H1 (cell line): ENCODE data around the gene CD276. TPM values are rescaled to one million over a fixed set of nuclear protein-coding genes. Genes with fewer than 3 reads are reported as not detected.

Experiments used
- CTCF ChIA-PET: fragments of 300-600 bp; sonication (Branson Sonifier 250); formaldehyde crosslinking; loops from one replicate; lab custom pipeline; 2021; ENCODE audit not compliant: partially characterized antibody; lab: Charles Lee
- POLR2A ChIA-PET: fragments of 300-600 bp; sonication (Branson Sonifier 250); formaldehyde crosslinking; loops from one replicate; lab custom pipeline; 2021; ENCODE audit warnings: inconsistent platforms; ENCODE audit not compliant: partially characterized antibody; lab: Charles Lee
- DNase-seq, 2 experiments: peaks; one replicate each; pipeline versions ENCODE4 v3.0.0 to v3.0.0-alpha.2; 2010 to 2022; ENCODE audit warnings: low spot score in 2 of 2, low read depth in 1 of 2, mixed read lengths in 1 of 2
- FAIRE-seq: peaks from 2 replicates; lab custom pipeline; 2011; peaks lifted over from hg19 to GRCh38; lab: Jason Lieb, UNC
- H2AFZ ChIP-seq: 2 replicates; pipeline ENCODE4 v1.8.1; 2012; ENCODE audit warnings: low read length, inconsistent platforms
- H2AK5ac ChIP-seq: 2 replicates; pipeline ENCODE4 v1.6.1; 2013; ENCODE audit warnings: low read depth, low read length
- H2BK120ac ChIP-seq: replicated peaks from 2 replicates; pipeline ENCODE3; 2013; ENCODE audit warnings: low read depth, low read length, inconsistent platforms
- H2BK12ac ChIP-seq: 2 replicates; pipeline ENCODE4 v1.6.1; 2013; ENCODE audit warnings: low read depth, low read length
- H2BK15ac ChIP-seq: 2 replicates; pipeline ENCODE4 v1.6.1; 2013; ENCODE audit warnings: low read length
- H2BK20ac ChIP-seq: 2 replicates; pipeline ENCODE4 v1.6.1; 2013; ENCODE audit warnings: low read length
- H2BK5ac ChIP-seq: 2 replicates; pipeline ENCODE4 v1.6.1; 2013; ENCODE audit warnings: low read depth, low read length
- H3K14ac ChIP-seq: 2 replicates; pipeline ENCODE4 v1.6.1; 2013; ENCODE audit warnings: inconsistent platforms; ENCODE audit not compliant: insufficient read length
- H3K18ac ChIP-seq: 2 replicates; pipeline ENCODE4 v1.6.1; 2013; ENCODE audit warnings: low read length; ENCODE audit errors: extremely low read depth
- H3K23ac ChIP-seq: 2 replicates; pipeline ENCODE4 v1.6.1; 2013; ENCODE audit warnings: inconsistent platforms; ENCODE audit not compliant: insufficient read length
- H3K23me2 ChIP-seq: 2 replicates; pipeline ENCODE4 v1.6.1; 2013; ENCODE audit warnings: low read depth, low read length
- H3K27ac ChIP-seq: 2 replicates; pipeline ENCODE4 v1.6.1; 2011; ENCODE audit warnings: low read depth, low read length, inconsistent platforms
- H3K27me3 ChIP-seq, 4 experiments: replicated peaks in 1 of 4; 1 replicate in 1 of 4; 2 replicates in 3 of 4; pipeline versions ENCODE4 v1.6.1 to v1.8.1; 2011 to 2013; ENCODE audit warnings: low read length in 3 of 4, mild to moderate bottlenecking in 3 of 4, inconsistent platforms in 2 of 4, mixed read lengths in 2 of 4, moderate library complexity in 1 of 4; ENCODE audit not compliant: control insufficient read depth in 3 of 4, insufficient read depth in 3 of 4; ENCODE audit errors: extremely low read depth in 1 of 4
- H3K36me3 ChIP-seq, 4 experiments: 2 replicates each; pipeline versions ENCODE4 v1.6.1 to v1.8.1; 2011 to 2013; ENCODE audit warnings: mild to moderate bottlenecking in 4 of 4, low read length in 3 of 4, moderate library complexity in 2 of 4, control low read depth in 1 of 4, inconsistent platforms in 1 of 4; ENCODE audit not compliant: insufficient read depth in 4 of 4, control insufficient read depth in 2 of 4
- H3K4ac ChIP-seq: replicated peaks from 2 replicates; pipeline ENCODE3; 2013; ENCODE audit warnings: low read length, low read depth, mixed read lengths, inconsistent platforms; ENCODE audit not compliant: insufficient read length
- H3K4me1 ChIP-seq, 4 experiments: replicated peaks in 1 of 4; 1 replicate in 1 of 4; 2 replicates in 3 of 4; pipeline versions ENCODE4 v1.6.1 to v1.8.1; 2011 to 2013; ENCODE audit warnings: low read length in 3 of 4, inconsistent platforms in 2 of 4, mixed read lengths in 1 of 4; ENCODE audit not compliant: insufficient read depth in 4 of 4, control insufficient read depth in 3 of 4
- H3K4me2 ChIP-seq, 2 experiments: 2 replicates each; pipeline versions ENCODE4 v1.6.1 to v1.8.1; 2011 to 2013; ENCODE audit warnings: low read depth in 2 of 2, low read length in 2 of 2, control low read depth in 1 of 2, inconsistent platforms in 1 of 2, mild to moderate bottlenecking in 1 of 2; ENCODE audit not compliant: insufficient read depth in 1 of 2
- H3K4me3 ChIP-seq, 4 experiments: fragments of 200-600, 300-600 bp in 1 of 4; sonication (generic), shearing (Covaris generic), sonication (Bioruptor Twin) in 1 of 4; 2 replicates each; pipeline versions ENCODE4 v1.5.1 to v1.8.1; 2011 to 2016; ENCODE audit warnings: low read length in 4 of 4, low read depth in 3 of 4, control low read depth in 2 of 4, inconsistent platforms in 2 of 4, mild to moderate bottlenecking in 2 of 4, mixed read lengths in 1 of 4, moderate library complexity in 1 of 4; ENCODE audit not compliant: insufficient read depth in 2 of 4; ENCODE audit errors: extremely low read depth in 1 of 4
- H3K56ac ChIP-seq: replicated peaks from 2 replicates; pipeline ENCODE3; 2013; ENCODE audit warnings: low read depth, mild to moderate bottlenecking, mixed read lengths, low read length, inconsistent platforms; ENCODE audit not compliant: insufficient read length
- H3K79me1 ChIP-seq: 2 replicates; pipeline ENCODE4 v1.6.1; 2013; ENCODE audit warnings: low read depth, low read length, control low read depth
- H3K79me2 ChIP-seq, 2 experiments: 2 replicates each; pipeline versions ENCODE4 v1.6.1 to v1.8.1; 2012 to 2013; ENCODE audit warnings: low read length in 2 of 2, mild to moderate bottlenecking in 2 of 2, inconsistent platforms in 1 of 2; ENCODE audit not compliant: insufficient read depth in 2 of 2, control insufficient read depth in 1 of 2
- H3K9ac ChIP-seq, 4 experiments: replicated peaks in 1 of 4; 1 replicate in 1 of 4; 2 replicates in 3 of 4; pipeline versions ENCODE4 v1.6.1 to v1.8.1; 2011 to 2013; ENCODE audit warnings: low read depth in 3 of 4, low read length in 3 of 4, control low read depth in 2 of 4, mild to moderate bottlenecking in 2 of 4, moderate library complexity in 2 of 4, inconsistent platforms in 1 of 4; ENCODE audit errors: extremely low read depth in 1 of 4
- H3K9me3 ChIP-seq, 2 experiments: 2 replicates each; pipeline versions ENCODE4 v1.6.1 to v1.8.1; 2012 to 2013; ENCODE audit warnings: mild to moderate bottlenecking in 2 of 2, moderate library complexity in 2 of 2, control low read depth in 1 of 2, inconsistent platforms in 1 of 2, low read depth in 1 of 2, low read length in 1 of 2, mixed read lengths in 1 of 2; ENCODE audit not compliant: insufficient read depth in 2 of 2
- H4K20me1 ChIP-seq, 2 experiments: replicated peaks in 1 of 2; 2 replicates each; pipeline versions ENCODE3 to v1.8.1; 2011 to 2013; ENCODE audit warnings: inconsistent platforms in 2 of 2, low read length in 2 of 2, mild to moderate bottlenecking in 1 of 2; ENCODE audit not compliant: insufficient read depth in 2 of 2, control insufficient read depth in 1 of 2
- H4K5ac ChIP-seq: 2 replicates; pipeline ENCODE4 v1.6.1; 2013; ENCODE audit warnings: low read length, low read depth, mixed read lengths, inconsistent platforms; ENCODE audit not compliant: insufficient read length
- H4K8ac ChIP-seq: 2 replicates; pipeline ENCODE4 v1.8.0; 2013; ENCODE audit warnings: mild to moderate bottlenecking, moderate library complexity, low read length, inconsistent platforms; ENCODE audit not compliant: insufficient read depth; ENCODE audit errors: extremely low read depth
- H4K91ac ChIP-seq: replicated peaks from 2 replicates; pipeline ENCODE3; 2013; ENCODE audit warnings: low read length, mixed read lengths, inconsistent platforms; ENCODE audit not compliant: insufficient read length
- CEBPB ChIP-seq: IDR thresholded peaks from 2 replicates; pipeline ENCODE4 v1.6.1; 2012; ENCODE audit warnings: low read depth, low read length
- FOSL1 ChIP-seq: IDR thresholded peaks from 2 replicates; pipeline ENCODE4 v1.6.1; 2011; ENCODE audit warnings: mild to moderate bottlenecking, low read depth, low read length, moderate library complexity; ENCODE audit not compliant: insufficient read depth
- GABPA ChIP-seq: IDR thresholded peaks from 2 replicates; pipeline ENCODE4 v1.6.1; 2011; ENCODE audit warnings: mild to moderate bottlenecking, low read length, moderate library complexity, borderline replicate concordance; ENCODE audit not compliant: insufficient read depth
- RAD21 ChIP-seq, 2 experiments: IDR thresholded peaks in 1 of 2; conservative IDR thresholded peaks in 1 of 2; 2 replicates each; pipeline ENCODE4 v1.6.1; 2011; ENCODE audit warnings: low read depth in 2 of 2, low read length in 2 of 2, improper control_type of control experiment in 1 of 2, inconsistent platforms in 1 of 2, mild to moderate bottlenecking in 1 of 2, moderate library complexity in 1 of 2
- RNF2 ChIP-seq: fragments of 200-900, 300-1000 bp; sonication (generic); IDR thresholded peaks from 2 replicates; pipeline ENCODE4 v1.7.1; 2016; ENCODE audit warnings: borderline replicate concordance, low read depth, mild to moderate bottlenecking, antibody characterized with exemption, low read length; ENCODE audit not compliant: poor library complexity, severe bottlenecking; ENCODE audit errors: missing control alignments
- SAP30 ChIP-seq: fragments of 300-600 bp; sonication (generic); IDR thresholded peaks from 2 replicates; pipeline ENCODE4 v1.7.1; 2012; ENCODE audit warnings: low read length, moderate library complexity, mild to moderate bottlenecking, inconsistent platforms; ENCODE audit not compliant: insufficient read depth, insufficient replicate concordance
- SIRT6 ChIP-seq: IDR thresholded peaks from one replicate; pipeline ENCODE4 v1.7.1; 2012; ENCODE audit warnings: low read length, inconsistent platforms
- SP2 ChIP-seq: IDR thresholded peaks from 2 replicates; pipeline ENCODE4 v1.6.1; 2012; ENCODE audit warnings: mild to moderate bottlenecking, low read length, inconsistent platforms
- SP4 ChIP-seq: IDR thresholded peaks from 2 replicates; pipeline ENCODE4 v1.6.1; 2012; ENCODE audit warnings: low read length, inconsistent platforms
- TBP ChIP-seq: IDR thresholded peaks from 2 replicates; pipeline ENCODE4 v1.6.1; 2011; ENCODE audit warnings: low read depth, low read length, improper control_type of control experiment
- WGBS, 2 experiments: shearing (Covaris generic) in 1 of 2; methylation state at CpG; one replicate each; pipeline versions ENCODE4 v1.1.6 to v1.1.7; 2013 to 2015; ENCODE audit warnings: low lambda C conversion rate in 2 of 2, mixed read lengths in 2 of 2, inconsistent platforms in 1 of 2, low coverage in 1 of 2, missing lambda C conversion rate in 1 of 2; ENCODE audit not compliant: insufficient replicate concordance in 2 of 2, insufficient coverage in 1 of 2, insufficient read length in 1 of 2; ENCODE audit errors: extremely low coverage in 1 of 2, missing lambda C conversion rate in 1 of 2; 5-methylcytosine and 5-hydroxymethylcytosine counted together
- polyA plus RNA-seq, 7 experiments: library from polyadenylated mRNA; depleted of rRNA in 3 of 7; stranded (reverse) in 5 of 7; unstranded in 2 of 7; fragments of >200 nt in 5 of 7; fragments of 200-250 nt in 2 of 7; gene quantifications; 1 replicate in 5 of 7; 2 replicates in 1 of 7; 4 replicates in 1 of 7; pipeline versions ENCODE4 v1.2.1 to v1.2.3, GENCODE V29; 2011 to 2013; ENCODE audit warnings: missing spikeins in 2 of 7, mixed read lengths in 2 of 7
- total RNA-seq: library from RNA; stranded (reverse); fragmentation: NEBNext Ultra II Directional; extraction: Animal tissue kit (Norgen Biotek cat#: 25700); gene quantifications from 2 replicates; pipeline ENCODE4 v1.2.1, GENCODE V29; 2021
- TF ChIP-seq, protein P1 (sequence below): IDR thresholded peaks from 2 replicates; pipeline ENCODE4 v1.6.1; 2012; ENCODE audit warnings: low read length, inconsistent platforms

The CD276 gene
- total and polyA plus RNA-seq, 2 of the 8 experiments (the other 6 are each of a cell fraction or from before 2014, with no cell fraction given) = 156 to 158 TPM

DNA sequence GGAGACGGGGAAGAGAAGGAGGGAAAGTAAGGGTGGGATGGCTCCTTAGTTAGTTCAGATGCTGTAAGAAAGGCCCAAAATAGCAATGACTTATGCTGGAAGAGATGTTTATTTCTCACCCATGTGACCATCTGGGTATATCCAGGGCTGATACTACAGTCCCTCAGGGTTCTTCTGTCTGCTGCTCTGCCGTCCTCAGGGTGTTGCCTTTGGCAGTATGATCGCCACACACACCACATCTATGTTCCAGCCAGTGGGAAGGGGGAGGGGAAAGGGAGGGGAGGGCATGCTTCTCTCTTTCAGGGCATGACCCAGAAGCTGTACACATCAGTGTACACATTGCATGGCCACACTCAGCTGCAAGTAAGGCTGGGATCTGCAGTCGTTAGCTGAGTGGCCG lies 10.2 kb downstream of the CD276 start:
- Histone ChIP-seq H3K4me1 (peaks cover 0 to 30% (median 12%) of the 10 kb centered on the region in 4 experiments; a peak in 6 of 7 replicates), H2BK15ac (peak overlapping the region; percentile 46; the same call in 1 of the 2 replicates), H2AK5ac (peak overlapping the region; percentile 89; the same call in 1 of the 2 replicates), H2BK120ac (no peak overlapping the region), H4K5ac (no peak overlapping the region), H2BK5ac (no peak overlapping the region), H3K9me3 (no peaks in the 10 kb centered on the region), H4K20me1 (peaks cover 26 to 28% of the 10 kb centered on the region in 2 experiments), H3K18ac (no peak overlapping the region), H3K4me3 (no peak overlapping the region), H3K79me2 (peaks cover 8 to 86% of the 10 kb centered on the region in 2 experiments), H3K9ac (no peak overlapping the region), H3K36me3 (no peaks in the 10 kb centered on the region), H3K79me1 (peaks cover 18% of the 10 kb centered on the region), H2BK20ac (no peak overlapping the region), H2AFZ (no peak overlapping the region), H3K23ac (no peak overlapping the region), H4K91ac (no peak overlapping the region), H4K8ac (no peak overlapping the region), H3K56ac (no peak overlapping the region), H2BK12ac (0 out of 2 replicates have a peak overlapping the region, but pooled peaks have one; percentile 19), H3K4me2 (no peak overlapping the region), H3K23me2 (no peaks in the 10 kb centered on the region), H3K14ac (no peak overlapping the region), H3K4ac (no peak overlapping the region), H3K27ac (no peak overlapping the region), H3K27me3 (no peaks in the 10 kb centered on the region)
- DNase-seq = no peak
- WGBS, 2 experiments = 97% methylated on average over 5 of the region's 5 CpGs; no CpG with 5 or more reads in 1 of the 2 experiments
- FAIRE-seq = no peak
- ChIA-PET CTCF (interaction anchor here (0.7 to 18.5 kb wide), 5 partner anchors 12 to 341 kb away, joined by 3 to 496 read pairs (median 187); partner anchors contain the start of genes CD276 and NPTN), POLR2A (interaction anchor here (1.5 to 8.6 kb wide), 2 partner anchors 10 to 62 kb away, joined by 3 to 93 read pairs; partner anchors contain the start of gene CD276)
- TF ChIP-seq FOSL1 (no peak), GABPA (no peak), SP2 (no peak), SAP30 (no peak), RAD21 (IDR thresholded peaks at IDR 0.05 in 1 of 2, conservative IDR thresholded peaks at IDR 0.05 in 1 of 2; ENCODE audit: low read depth in 2 of 2, low read length in 2 of 2) (no peak), CEBPB (no peak), RNF2 (no peak), SIRT6 (no peak), TBP (no peak), SP4 (no peak)
- TF ChIP-seq, protein P1, sequence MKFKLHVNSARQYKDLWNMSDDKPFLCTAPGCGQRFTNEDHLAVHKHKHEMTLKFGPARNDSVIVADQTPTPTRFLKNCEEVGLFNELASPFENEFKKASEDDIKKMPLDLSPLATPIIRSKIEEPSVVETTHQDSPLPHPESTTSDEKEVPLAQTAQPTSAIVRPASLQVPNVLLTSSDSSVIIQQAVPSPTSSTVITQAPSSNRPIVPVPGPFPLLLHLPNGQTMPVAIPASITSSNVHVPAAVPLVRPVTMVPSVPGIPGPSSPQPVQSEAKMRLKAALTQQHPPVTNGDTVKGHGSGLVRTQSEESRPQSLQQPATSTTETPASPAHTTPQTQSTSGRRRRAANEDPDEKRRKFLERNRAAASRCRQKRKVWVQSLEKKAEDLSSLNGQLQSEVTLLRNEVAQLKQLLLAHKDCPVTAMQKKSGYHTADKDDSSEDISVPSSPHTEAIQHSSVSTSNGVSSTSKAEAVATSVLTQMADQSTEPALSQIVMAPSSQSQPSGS = no peak
